NCI-H1930 (cell line): ENCODE data around the gene BRD9.

ENCODE experiments used
- DNase-seq, 2 experiments: peaks; one replicate each; lab custom pipeline; 2025; lab: John Stamatoyannopoulos, UW

The BRD9 gene

DNA sequence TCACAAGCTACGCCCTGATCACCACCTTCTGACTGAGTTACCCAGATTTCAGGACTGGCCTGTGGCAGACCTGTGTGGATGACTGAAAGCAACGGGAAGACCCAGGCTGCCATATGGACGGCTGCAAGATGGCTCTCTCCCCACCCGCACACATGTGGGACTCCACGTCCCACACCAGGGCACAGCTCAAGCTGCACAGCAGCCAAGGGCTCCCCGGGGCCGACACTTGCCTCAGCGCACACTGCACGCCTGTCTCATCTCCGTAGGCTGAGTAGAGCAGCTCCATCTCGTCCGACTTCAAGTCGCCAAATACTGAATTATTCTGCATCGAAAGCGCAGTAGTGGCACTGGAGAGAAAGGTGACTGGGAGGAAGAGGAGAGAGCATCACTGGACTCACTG lies 14.5 kb downstream of the BRD9 start:
- DNase-seq = no peak

DNA sequence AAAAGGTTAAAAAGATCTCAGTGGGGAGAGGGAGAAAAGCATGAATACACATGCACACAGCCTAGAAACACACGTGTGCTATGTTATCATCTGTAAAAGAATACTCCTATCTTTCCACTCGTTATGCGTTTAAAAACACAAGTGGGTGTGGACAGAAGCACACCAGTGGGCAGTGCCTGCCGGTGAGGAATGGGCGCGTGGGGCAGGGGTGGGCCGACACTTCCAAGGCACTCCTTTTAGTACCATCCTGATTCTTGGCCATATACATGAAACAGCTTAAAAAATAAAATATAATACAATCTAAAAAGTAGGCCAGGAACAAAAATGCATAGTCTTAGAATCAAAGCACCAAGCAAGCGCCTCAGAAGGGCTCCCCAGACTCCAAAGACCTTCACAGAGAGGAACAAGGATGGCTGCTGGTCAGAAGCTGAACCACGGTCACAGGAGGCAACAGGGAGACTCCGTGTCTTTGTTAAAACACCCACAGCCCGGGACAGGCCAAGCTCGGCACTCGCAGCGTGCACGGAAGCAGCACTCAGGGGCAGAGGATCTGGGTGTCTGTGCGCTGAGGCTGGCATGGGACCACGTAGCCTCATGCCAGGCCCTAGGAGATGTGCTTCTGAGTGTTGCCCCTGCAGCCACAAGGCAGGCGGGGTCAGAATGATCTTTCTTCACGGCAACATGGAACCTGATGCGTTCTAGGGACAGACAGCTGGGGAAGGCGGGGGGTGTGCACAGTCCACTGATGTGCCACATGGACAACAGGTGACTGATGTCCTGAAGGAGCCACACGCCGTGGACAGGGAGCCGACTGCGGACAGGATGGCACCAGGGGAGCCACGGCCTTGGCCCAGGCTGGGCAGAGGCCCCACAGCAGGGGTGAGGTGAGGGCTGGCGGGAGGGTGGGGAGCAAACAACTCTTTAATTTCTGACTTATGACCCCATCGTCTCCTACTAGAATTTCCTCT lies 15.9 kb downstream of the BRD9 start:
- DNase-seq = no peak

DNA sequence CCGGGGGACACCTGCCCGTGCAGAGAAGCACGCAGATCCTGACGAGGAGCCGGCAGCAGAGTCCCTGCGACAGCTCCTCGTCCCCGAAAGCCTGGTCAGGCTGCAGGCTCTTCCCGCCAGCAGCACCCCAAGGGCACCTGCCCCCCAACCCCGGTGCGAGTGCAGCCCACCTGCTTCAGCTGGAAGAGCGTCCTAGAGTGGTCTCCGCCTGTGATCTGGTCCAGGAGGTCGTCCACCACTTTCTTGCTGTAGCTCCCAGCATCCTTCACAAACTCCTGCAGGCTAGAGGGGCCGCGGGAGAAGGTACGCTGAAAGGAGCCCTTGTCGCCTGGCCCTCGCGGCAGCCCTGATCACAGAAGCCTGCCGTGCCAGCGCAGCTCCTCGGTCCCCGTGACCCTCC lies 16.7 kb downstream of the BRD9 start:
- no peak for DNase-seq

DNA sequence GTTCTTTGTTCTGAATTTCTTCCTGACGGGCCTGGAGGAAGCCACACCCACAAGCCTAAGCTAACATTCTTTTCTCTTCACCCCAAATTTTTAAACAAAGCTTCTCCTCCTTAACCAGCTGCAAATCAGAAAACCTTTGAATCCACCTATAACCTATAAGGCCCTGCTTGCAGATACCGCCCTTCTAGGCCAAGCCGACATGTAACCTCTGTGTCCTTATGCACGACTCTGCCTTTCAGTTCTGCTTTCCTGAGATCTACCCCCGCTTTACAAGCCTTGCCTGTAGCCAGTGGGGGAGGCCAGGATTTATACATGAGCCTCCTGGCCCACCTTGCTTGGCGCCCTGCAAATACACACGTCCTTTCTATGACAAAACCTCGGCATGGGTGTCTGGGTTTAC lies 19.3 kb downstream of the BRD9 start:
- no peak for DNase-seq

DNA sequence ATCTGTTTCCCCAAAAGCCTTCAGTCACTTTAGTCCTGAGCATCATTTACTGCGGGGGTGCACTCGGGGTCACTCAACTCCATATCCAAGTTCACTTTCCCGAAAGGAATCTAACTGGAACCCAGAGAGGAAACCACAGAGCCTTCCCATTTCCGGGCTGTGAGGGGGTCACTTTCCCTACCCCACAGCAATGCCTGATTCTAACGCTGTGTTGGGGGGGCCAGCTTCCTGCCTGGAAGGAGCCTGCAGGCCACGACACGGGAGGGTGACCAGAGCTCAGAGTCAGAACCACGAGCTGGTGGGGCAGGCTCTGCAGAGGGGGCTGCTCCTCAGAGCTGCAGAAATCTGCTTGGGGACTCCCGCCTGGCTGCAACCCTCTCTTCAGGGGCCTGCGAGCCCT lies 20.3 kb downstream of the BRD9 start:
- DNase-seq = no peak

DNA sequence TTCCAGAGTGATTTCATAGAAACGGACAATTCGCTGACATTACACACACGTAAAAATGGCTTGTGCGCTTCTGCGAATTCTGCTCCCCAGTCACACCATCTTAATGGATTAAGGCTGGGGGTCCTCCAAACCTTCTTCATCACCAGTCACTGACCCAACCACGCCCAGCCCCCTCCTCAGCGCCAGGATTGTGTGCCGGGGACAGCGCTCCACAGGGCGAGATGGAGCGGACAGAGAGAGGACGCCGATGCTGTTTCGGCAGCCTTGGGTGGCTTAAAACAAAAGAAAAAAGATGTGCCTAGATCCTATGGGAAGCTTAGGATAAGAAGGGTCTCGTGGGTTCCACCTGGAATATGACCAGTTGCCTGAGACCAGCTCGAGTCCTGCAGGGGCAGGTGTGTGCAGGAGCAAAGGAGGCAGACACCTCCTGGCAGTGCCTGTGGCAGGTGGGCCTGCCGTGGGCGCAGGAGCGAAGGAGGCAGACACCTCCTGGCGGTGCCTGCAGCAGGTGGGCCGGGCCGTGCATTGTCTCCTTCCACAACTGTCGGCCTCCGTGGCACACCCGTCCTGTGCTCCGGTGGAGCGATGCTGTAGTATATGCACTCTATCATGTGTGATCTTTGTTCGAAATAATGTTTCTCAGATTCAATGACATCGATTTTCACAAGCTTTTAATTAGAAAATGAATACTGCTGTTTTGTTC lies 20.9 kb downstream of the BRD9 start:
- no peak for DNase-seq

DNA sequence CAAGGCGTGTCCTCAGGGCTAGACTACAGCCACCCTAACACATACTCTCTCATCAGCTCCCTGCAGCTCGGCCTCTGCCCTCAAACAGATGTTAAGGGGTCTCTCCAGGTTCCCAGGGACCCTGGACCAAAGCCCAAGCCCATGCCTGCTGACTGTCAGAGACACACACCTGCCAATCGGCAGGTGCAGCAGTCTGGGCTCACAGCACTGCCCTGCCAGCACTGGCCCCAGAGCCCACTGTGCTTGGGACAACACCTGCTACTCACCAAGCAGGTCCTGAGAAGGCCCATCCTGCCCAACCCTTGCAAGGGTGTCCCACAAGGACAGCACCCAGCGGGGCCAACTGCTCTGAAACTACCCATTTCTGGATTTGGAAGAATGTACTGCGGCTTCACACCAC lies 21.6 kb downstream of the BRD9 start:
- no peak for DNase-seq

DNA sequence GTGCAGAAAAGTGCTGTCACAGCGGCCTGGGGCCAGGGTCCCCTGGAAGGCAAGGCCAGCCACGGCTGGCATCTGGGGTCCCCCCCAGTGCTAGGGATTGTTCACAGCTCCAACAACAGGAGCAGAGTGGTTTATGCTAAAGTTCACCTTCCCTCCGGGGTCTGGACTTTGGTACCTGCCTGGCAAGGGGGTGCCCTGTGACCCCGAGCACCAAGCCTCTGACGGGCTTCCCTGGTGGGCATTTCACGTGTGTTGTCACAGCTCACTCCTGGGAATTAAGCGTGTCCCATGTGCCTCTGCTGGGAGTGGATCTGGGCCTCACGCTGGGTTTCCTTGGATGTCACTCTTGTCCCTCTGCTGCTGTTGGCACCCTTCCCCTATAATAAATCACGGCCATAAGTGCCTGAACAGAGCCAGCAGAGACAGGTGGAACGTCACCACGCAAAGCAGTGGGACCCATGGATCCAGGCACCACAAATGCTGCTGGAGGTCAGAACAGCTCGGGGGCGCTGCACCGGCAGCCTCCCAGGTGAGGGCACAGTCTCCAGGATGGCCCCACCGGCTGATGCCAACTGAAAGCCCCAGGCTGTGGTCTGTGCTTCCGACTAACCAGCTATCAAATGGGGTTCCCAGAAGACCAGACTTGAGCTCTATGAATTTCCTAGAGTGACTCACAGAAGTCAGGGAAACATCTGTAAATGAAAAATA lies 24.0 kb downstream of the BRD9 start:
- no peak for DNase-seq

DNA sequence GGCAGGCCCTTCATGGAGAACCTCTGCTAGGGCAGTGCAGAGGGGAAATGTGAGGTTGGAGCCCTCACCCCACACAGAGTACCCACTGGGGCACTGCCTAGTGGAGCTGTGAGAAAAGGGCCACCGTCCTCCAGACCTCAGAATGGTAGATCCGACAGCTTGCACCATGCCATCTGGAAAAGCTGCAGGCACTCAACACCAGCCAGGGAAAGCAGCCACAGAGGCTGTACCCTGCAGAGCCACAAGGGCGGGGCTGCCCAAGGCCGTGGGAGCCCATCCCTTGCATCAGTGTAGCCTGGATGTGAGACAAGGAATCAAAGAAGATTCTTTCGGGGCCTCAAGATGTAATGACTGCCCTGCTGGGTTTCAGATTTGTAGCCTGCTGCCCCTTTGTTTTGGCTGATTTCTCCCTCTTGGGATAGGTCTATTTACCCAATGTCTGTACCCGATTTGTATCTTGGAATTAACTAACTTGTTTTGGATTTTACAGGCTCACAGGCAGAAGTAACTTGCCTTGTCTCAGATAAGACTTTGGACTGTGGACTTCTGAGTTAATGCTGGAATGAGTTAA lies 25.2 kb downstream of the BRD9 start:
- DNase-seq = no peak

DNA sequence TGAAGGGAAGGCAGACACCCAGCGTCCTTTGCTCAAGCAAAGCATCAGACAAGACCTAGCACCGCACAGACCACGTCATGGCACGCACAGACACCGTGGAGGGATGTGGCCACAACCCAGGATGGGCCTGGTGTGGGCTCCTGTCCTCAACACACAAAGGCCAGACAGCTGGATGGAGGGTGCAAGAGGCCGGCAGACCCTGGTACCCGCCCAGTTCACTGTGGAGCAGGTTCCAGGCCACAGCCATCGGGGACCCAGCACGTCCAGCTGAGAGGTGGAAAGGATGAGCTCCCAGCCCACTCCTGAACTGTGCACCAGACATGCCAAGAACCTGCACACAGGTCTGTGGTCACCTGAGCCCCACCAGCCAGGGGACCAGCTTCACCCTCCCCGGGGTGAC lies 26.8 kb downstream of the BRD9 start:
- DNase-seq = no peak

DNA sequence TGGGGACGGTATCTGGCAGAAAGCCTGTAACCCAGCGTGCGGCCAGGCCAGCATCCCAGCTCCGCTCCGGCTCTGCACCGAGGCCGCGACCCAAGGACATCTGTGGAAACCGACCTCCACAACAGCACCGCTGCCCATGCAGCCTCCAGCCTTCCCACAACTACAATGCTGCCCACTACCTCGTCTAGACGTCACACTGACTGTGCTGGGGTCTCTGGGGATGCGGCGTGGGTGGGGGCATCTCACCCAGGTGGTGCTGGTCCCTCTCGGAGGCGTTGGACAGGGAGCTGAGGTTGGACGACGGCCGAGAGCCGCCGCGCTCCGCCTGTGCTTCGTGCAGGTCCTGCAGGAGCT lies 27.5 kb downstream of the BRD9 start:
- DNase-seq = no peak

DNA sequence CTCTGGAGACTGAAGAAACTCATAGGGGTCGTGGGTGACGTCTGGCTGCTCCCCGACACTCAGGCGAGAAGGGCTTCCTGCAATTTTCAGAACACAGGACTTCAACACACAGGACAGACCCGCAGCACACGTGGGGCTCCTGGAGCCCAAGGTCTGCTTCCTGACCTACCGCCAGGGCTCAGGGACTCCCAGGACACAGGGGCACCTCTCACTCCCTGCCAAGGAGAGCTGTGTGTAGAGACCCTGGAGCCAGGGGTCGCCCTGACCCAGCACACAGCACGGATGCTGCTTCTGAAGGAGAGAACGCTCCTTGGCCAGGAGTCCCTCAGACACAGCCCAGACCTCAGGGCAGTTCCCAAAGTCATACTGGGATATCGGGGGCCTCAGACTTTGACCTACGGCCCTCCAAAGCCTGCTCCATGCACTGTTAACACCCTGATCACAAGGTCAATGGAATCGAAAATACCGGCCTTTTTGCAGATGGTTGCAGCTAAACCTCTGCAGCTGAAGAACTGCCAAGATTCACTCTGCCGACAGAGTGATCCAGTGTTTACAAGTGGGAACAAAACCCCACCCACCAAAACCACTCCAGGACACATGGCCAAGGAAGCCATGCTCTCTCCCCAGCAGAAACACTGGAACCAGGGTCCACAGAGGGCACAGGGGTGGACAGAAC lies 28.0 kb downstream of the BRD9 start:
- no peak for DNase-seq

DNA sequence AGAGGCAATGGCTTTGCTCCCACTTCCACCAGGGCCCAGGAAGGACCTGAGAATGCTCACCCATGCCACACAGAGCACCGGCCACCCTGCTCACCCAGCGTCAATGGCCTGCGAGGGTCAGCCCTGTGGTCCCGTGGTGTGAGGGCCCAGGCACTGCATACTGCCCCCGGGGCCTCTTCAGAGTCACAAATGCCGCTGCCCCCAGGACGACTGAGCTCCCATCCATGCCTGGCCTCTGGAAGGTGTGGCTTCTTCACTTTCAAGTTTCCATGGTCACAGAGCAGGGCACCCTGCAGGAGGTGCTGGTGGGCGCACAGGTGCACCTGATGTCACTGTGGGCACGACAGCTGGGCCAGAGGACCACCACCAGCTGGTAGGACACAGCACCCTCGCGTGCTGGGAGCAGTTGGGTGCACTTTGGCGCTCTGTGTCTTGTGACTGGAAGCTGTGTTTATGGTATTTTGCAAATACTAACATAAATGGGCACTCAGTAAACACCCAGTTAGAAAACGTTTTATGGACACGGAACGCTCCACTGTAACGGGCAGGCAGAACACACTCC lies 29.3 kb downstream of the BRD9 start:
- no peak for DNase-seq

DNA sequence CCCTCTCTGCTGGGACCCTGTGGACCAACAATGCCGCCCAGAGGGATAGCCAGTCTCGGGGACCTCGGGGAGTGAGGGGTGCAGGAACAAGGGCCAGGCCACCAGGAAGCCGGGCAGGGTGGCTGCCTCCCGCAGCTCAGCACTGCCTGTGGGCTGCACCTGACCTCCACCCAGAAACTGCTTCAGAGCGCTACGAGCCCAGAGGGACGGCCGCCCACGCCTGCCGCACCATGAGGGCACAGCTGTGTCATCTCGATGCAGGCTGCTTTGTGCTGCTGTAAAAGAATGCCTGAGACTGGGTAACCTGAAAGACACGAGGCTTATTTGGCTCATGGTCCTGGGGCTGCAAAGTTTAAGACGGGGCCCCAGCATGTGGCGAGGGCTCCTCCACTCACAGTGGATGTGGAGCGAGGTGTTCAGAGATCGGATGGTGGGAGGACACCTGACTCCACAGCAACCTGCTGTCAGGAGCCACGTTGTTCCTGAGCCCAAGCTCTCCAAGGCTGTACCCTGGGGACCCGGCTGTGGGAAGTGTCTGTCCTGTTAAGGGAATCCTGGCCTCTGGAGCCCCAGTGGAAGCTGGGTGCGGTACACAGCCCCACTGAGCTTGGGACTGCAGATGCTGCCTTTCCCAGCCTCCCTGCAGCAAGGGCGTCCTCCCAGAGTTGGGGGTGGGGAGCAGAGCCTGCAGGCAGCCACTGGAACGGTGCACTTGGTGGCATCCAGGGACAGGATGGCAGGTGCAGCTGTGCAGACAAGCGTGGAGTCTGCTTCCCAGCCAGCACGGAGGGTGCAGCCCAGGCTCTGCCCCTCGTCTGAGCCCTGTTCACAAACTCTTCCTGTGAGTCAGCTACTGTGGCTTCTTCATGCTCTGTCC lies 30.0 kb downstream of the BRD9 start:
- no peak for DNase-seq

DNA sequence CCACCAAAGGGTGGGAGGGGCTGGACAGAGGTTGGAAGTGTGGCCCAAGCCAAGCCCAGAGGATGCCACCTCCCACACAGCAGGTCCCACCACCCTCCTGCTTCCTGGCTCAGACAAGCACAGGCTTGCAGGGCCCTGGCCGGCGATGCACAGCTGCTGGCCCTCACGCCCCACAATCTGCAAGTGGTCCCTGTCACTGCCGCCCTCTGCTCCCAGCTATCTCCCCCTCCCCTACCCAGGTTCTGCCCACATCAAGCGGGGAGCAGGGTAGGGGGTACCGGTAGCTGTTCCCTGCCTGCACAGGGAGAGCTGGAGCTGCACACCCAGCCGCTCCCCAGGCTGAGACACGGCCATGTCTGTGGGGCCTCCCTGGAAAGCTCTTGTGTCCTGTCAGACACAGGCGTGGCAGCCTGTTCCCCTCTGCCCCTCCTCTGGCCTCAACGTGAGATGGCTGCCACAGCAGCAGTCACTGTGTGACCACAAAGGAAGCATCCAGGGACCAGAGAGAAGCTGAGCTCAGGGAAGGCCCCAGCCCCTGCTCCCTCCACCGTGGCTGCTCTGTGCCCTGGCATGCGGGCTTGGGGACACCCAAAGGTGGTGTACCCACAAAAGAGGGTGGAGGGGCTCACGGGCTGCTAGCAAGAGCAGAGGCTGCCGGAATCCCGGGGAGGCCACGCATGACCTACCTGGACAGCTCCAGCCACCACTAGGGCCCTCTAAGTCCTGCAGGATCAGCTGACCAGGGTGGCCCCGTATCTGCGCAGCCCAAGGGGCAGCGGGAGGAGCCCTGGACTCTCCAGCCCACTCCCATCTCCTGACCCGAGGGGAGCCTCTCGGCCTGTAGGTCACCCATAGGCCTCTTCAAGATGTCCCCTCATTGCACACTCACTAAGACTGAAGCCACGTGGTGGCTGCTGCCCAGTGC lies 30.9 kb downstream of the BRD9 start:
- DNase-seq = no peak

DNA sequence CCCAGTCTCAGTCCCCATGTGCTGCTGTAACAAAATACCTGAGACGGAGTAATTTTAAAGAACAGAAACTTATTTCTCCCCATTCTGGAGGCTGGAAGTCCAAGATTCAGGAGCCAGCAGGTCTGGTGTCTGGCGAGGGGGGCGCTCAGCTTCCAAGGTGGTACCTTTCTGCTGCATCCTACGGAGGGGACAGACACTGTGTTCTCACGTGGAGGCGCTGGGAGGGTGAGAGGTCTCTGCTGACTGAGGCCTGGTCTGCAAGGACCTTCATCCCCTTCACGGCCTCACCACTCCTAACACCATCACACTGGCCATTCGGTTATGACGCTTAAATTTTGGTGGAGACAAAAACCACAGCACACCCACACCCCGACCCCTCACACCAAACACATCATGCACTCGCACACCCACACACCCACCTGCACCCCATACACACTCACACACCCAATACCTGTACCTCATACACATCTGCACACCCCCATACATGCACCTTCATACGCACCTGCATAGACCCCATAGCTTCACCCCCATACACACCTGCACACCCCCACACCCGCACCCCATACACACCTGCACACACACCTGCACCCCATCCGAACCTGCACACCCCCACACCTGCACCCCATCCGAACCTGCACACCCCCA lies 32.0 kb downstream of the BRD9 start:
- DNase-seq = no peak

DNA sequence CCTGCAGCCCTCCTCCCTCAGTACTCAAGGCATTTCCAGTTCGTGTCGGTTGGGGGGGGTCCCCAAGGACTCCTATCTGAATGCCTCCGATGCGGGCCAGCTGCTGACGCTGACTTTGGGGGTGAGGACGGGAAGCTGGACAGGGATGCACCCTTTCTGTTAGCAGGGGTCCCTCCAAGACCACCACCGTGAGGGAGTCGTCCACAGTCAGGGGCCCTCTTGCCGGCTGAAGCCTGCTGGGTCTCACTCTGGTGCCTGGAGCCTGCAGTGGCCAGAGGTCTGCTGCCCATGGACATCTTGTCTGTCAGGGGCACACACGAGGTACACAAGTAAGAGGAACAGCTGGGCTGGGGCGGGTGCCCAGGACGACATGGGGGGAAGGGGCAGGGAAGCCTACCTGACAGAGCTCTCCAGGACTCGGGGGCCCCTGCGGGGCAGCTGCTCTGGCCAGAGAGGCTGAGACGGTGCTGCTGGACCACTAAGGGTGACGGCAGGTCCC lies 32.8 kb downstream of the BRD9 start:
- DNase-seq = no peak

DNA sequence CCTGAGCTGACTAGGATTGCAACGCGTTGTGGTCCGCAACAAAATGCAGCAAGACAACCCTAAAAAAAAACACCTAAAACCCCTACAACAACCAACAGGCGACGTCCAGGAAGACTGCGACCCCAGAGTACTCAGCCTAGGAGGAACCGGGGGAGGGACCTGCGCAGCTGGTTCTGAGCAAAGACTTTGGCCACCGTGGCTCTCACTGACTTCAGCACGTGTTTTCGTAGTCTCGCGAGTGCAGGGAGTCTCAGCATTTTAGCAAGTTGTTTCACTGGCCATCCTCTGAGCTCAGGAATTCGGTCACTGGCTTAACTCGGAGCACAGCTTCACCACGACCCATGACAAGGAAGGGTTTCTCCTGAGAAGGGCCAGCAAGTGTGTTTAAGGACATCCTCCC lies 33.2 kb downstream of the BRD9 start:
- no peak for DNase-seq

DNA sequence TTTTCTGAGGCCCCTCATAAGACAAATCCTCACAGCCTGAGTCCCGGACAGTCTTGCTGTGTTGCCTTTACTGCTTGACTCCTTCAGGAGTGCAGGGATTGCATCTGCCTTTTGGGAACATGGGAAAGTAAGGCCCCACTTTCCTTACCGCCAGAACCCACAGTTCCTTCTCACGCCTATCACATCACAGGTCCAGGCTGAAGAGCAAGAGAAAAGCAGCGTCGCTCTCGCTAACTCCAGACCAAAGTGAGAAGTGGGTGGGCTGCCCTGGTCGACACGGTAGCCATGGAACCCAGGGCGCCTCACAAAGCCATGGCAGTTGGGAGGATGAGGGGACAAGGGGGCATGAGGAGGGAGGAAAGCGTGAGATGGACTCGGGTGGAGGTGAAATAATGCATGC lies 33.9 kb downstream of the BRD9 start:
- DNase-seq = no peak
